DOHH2 (cell line): ENCODE data around the gene FTCD.

Experiments used
- H3F3A ChIP-seq: fragments of 200-600 bp; sonication (generic), shearing (Covaris generic); 2 replicates; pipeline ENCODE4 v1.6.0; 2016; ENCODE audit warnings: antibody characterized with exemption, mild to moderate bottlenecking; ENCODE audit not compliant: control insufficient read depth, insufficient read depth
- H3K27ac ChIP-seq: fragments of 200-600 bp; sonication (generic); 2 replicates; pipeline ENCODE4 v1.5.1; 2014; ENCODE audit warnings: low read depth, mild to moderate bottlenecking, low read length, moderate library complexity
- H3K27me3 ChIP-seq: fragments of 200-600 bp; sonication (generic); 2 replicates; pipeline ENCODE4 v1.6.1; 2014; ENCODE audit warnings: mild to moderate bottlenecking, low read length, mixed read lengths; ENCODE audit not compliant: control insufficient read depth
- H3K36me3 ChIP-seq: fragments of 200-600 bp; sonication (generic); 2 replicates; pipeline ENCODE4 v1.6.1; 2014; ENCODE audit warnings: mild to moderate bottlenecking, low read length, moderate library complexity, mixed read lengths; ENCODE audit not compliant: control insufficient read depth
- H3K4me1 ChIP-seq: fragments of 200-600 bp; sonication (generic); 2 replicates; pipeline ENCODE4 v1.6.1; 2014; ENCODE audit warnings: mild to moderate bottlenecking, low read length, mixed read lengths; ENCODE audit not compliant: control insufficient read depth
- H3K4me2 ChIP-seq: fragments of 200-600 bp; sonication (generic); 2 replicates; pipeline ENCODE4 v1.6.0; 2014; ENCODE audit warnings: mild to moderate bottlenecking, low read length, moderate library complexity
- H3K4me3 ChIP-seq: fragments of 200-600 bp; sonication (generic); 2 replicates; pipeline ENCODE4 v1.5.1; 2014; ENCODE audit warnings: mild to moderate bottlenecking, low read length, mixed read lengths
- H3K79me2 ChIP-seq: fragments of 200-600 bp; sonication (generic); 2 replicates; pipeline ENCODE4 v1.6.1; 2014; ENCODE audit warnings: mild to moderate bottlenecking, low read length, mixed read lengths; ENCODE audit not compliant: control insufficient read depth
- H3K9me2 ChIP-seq: fragments of 200-600 bp; sonication (generic); replicated peaks from 2 replicates; pipeline ENCODE4 v1.6.1; 2014; ENCODE audit warnings: mild to moderate bottlenecking, low read length, mixed read lengths; ENCODE audit not compliant: control insufficient read depth
- H3K9me3 ChIP-seq: fragments of 200-600 bp; sonication (generic); 2 replicates; pipeline ENCODE4 v1.6.1; 2014; ENCODE audit warnings: antibody characterized with exemption, low read length, mixed read lengths; ENCODE audit not compliant: control insufficient read depth, insufficient read depth
- H4K20me1 ChIP-seq: fragments of 200-600 bp; sonication (generic); 2 replicates; pipeline ENCODE4 v1.6.0; 2014; ENCODE audit warnings: low read depth, mild to moderate bottlenecking, antibody characterized with exemption, low read length, moderate library complexity; ENCODE audit not compliant: control insufficient read depth, insufficient read depth
- EZH2phosphoT487 ChIP-seq: fragments of 200-600 bp; sonication (generic); IDR thresholded peaks from 2 replicates; pipeline ENCODE4 v1.6.1; 2017; ENCODE audit warnings: borderline replicate concordance, mild to moderate bottlenecking, antibody characterized with exemption, low read length, moderate library complexity, mixed read lengths
- TF ChIP-seq, protein P1 (sequence below): fragments of 200-600 bp; sonication (generic); IDR thresholded peaks from one replicate; pipeline ENCODE4 v1.5.1; 2014; ENCODE audit warnings: antibody characterized with exemption, mild to moderate bottlenecking, low read depth, low read length; ENCODE audit not compliant: poor library complexity, severe bottlenecking

The FTCD gene

GRCh38 chr21:46112725-46113215 lies 42.6 kb downstream of the FTCD start:
- no peaks in the 10 kb centered on the region for H3K36me3 ChIP-seq
- TF ChIP-seq EZH2phosphoT487 = no peak
- TF ChIP-seq, protein P1, sequence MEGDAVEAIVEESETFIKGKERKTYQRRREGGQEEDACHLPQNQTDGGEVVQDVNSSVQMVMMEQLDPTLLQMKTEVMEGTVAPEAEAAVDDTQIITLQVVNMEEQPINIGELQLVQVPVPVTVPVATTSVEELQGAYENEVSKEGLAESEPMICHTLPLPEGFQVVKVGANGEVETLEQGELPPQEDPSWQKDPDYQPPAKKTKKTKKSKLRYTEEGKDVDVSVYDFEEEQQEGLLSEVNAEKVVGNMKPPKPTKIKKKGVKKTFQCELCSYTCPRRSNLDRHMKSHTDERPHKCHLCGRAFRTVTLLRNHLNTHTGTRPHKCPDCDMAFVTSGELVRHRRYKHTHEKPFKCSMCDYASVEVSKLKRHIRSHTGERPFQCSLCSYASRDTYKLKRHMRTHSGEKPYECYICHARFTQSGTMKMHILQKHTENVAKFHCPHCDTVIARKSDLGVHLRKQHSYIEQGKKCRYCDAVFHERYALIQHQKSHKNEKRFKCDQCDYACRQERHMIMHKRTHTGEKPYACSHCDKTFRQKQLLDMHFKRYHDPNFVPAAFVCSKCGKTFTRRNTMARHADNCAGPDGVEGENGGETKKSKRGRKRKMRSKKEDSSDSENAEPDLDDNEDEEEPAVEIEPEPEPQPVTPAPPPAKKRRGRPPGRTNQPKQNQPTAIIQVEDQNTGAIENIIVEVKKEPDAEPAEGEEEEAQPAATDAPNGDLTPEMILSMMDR = no peak
- no peaks in the 10 kb centered on the region for H3K79me2 ChIP-seq

DNA sequence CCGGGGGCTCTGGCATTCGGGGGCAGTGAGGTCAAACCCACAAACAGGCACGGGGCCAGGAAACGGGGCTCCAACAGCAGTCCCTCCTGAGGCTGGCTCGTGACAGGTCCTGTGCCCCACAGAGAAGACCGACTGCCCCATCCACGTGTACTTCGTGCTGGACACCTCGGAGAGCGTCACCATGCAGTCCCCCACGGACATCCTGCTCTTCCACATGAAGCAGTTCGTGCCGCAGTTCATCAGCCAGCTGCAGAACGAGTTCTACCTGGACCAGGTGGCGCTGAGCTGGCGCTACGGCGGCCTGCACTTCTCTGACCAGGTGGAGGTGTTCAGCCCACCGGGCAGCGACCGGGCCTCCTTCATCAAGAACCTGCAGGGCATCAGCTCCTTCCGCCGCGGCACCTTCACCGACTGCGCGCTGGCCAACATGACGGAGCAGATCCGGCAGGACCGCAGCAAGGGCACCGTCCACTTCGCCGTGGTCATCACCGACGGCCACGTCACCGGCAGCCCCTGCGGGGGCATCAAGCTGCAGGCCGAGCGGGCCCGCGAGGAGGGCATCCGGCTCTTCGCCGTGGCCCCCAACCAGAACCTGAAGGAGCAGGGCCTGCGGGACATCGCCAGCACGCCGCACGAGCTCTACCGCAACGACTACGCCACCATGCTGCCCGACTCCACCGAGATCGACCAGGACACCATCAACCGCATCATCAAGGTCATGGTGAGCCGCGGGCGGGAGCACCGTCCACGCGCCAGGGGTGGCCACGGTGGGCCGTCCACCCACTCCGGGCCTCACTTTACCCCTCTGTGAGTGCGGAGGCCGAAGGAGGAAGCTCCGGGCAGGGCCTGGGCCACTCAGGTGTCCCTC lies 43.3 kb downstream of the FTCD start:
- Histone ChIP-seq H3K36me3 (no peaks in the 10 kb centered on the region), H3K27ac (no peak overlapping the region), H3K9me3 (peaks cover 31% of the 10 kb centered on the region; the same call in 1 of the 2 replicates), H4K20me1 (no peaks in the 10 kb centered on the region), H3F3A (no peaks in the 10 kb centered on the region), H3K4me1 (no peaks in the 10 kb centered on the region), H3K4me2 (no peak overlapping the region), H3K27me3 (no peaks in the 10 kb centered on the region), H3K79me2 (no peaks in the 10 kb centered on the region), H3K4me3 (no peak overlapping the region), H3K9me2 (no peaks in the 10 kb centered on the region)
- TF ChIP-seq EZH2phosphoT487 = no peak
- TF ChIP-seq, protein P1 = no peak

More at GRCh38 chr21:46112725-46113215, 42.6 kb downstream of the FTCD start:
- Histone ChIP-seq H3K9me3 (peaks cover 31% of the 10 kb centered on the region; the same call in 1 of the 2 replicates), H3K9me2 (no peaks in the 10 kb centered on the region), H3F3A (no peaks in the 10 kb centered on the region), H4K20me1 (no peaks in the 10 kb centered on the region), H3K27ac (no peak overlapping the region), H3K4me1 (no peaks in the 10 kb centered on the region), H3K4me2 (no peak overlapping the region), H3K27me3 (no peaks in the 10 kb centered on the region), H3K4me3 (no peak overlapping the region)

DNA sequence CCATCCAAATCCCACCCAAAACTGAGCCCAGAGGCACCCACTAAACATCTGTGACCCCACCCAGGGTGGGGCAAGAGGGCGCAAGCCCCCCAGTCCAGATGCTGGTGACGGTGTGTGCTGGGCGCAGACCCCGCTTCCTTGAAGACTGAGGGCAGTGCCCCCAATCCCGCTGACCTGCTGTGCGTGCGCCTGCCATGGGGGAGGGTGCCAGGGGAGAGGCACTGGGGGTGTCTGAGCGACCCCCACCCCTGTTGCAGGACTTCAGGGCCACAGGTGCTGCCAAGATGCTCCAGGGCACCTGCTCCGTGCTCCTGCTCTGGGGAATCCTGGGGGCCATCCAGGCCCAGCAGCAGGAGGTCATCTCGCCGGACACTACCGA lies 44.2 kb downstream of the FTCD start:
- TF ChIP-seq EZH2phosphoT487 = no peak
- TF ChIP-seq, protein P1 = no peak
- Histone ChIP-seq H3K36me3 (no peaks in the 10 kb centered on the region), H3K27ac (no peak overlapping the region), H3K4me1 (no peaks in the 10 kb centered on the region), H3K9me2 (no peaks in the 10 kb centered on the region), H3K9me3 (peaks cover 31% of the 10 kb centered on the region; the same call in 1 of the 2 replicates), H3F3A (no peaks in the 10 kb centered on the region), H3K27me3 (no peaks in the 10 kb centered on the region), H3K79me2 (no peaks in the 10 kb centered on the region), H4K20me1 (no peaks in the 10 kb centered on the region), H3K4me3 (no peak overlapping the region), H3K4me2 (no peak overlapping the region)
